Naive thymus-derived CD8-positive, alpha-beta T cell (primary cell): ENCODE results near the gene NGF. TPM values are rescaled to one million over a fixed set of nuclear protein-coding genes. Genes with fewer than 3 reads are reported as not detected.

Experiments used
- ATAC-seq, 2 donors: fragments of 150-1000 bp; cut with Tn5 transposase in 1 of 2; sonication (Bioruptor Pico), chemical (Tn5 transposase) in 1 of 2; 1 replicate in 1 of 2; 2 replicates in 1 of 2; pipeline ENCODE4 v1.10.0; 2021; ENCODE audit warnings: mild to moderate bottlenecking in 2 of 2, moderate library complexity in 2 of 2
- POLR2A ChIA-PET: fragments of 350-600 bp; sonication (Branson Sonifier 250); formaldehyde crosslinking; loops from one replicate; lab custom pipeline; 2021; ENCODE audit warnings: antibody characterized with exemption; lab: Charles Lee
- DNase-seq, 10 donors: peaks; one replicate each; pipeline versions ENCODE4 v3.0.0 to v3.0.0-alpha.2; 2020 to 2022
- H3K27ac Mint-ChIP-seq, 10 donors: one replicate each; pipeline ENCODE4 v1.8.0; 2020 to 2022; ENCODE audit warnings: mild to moderate bottlenecking in 10 of 10, mixed read lengths in 10 of 10, moderate library complexity in 4 of 10, inconsistent platforms in 1 of 10
- H3K27me3 Mint-ChIP-seq, 5 donors: one replicate each; pipeline ENCODE4 v1.8.0; 2021 to 2022; ENCODE audit warnings: mixed read lengths in 5 of 5
- H3K36me3 Mint-ChIP-seq, 3 donors: one replicate each; pipeline ENCODE4 v1.8.0; 2020 to 2022; ENCODE audit warnings: mixed read lengths in 3 of 3, mild to moderate bottlenecking in 2 of 3, inconsistent platforms in 1 of 3
- H3K4me1 Mint-ChIP-seq, 4 donors: one replicate each; pipeline ENCODE4 v1.8.0; 2021 to 2022; ENCODE audit warnings: mixed read lengths in 4 of 4
- H3K4me3 Mint-ChIP-seq, 10 donors: one replicate each; pipeline ENCODE4 v1.8.0; 2020 to 2022; ENCODE audit warnings: mild to moderate bottlenecking in 10 of 10, mixed read lengths in 10 of 10, moderate library complexity in 6 of 10, inconsistent platforms in 1 of 10
- H3K9me3 Mint-ChIP-seq, 9 donors: one replicate each; pipeline ENCODE4 v1.8.0; 2020 to 2022; ENCODE audit warnings: mixed read lengths in 9 of 9, mild to moderate bottlenecking in 3 of 9, inconsistent platforms in 1 of 9, moderate library complexity in 1 of 9
- polyA plus RNA-seq, 3 donors: library from polyadenylated mRNA; unstranded; fragments of 300-500 nt; fragmentation: Illumina TruSeq; gene quantifications; one replicate each; pipeline ENCODE4 v1.2.3, GENCODE V29; 2021
- total RNA-seq, 8 experiments: library from RNA in 2 of 8; stranded (reverse) in 2 of 8; gene quantifications; one replicate each; pipeline ENCODE4 v1.2.3 and lab custom pipeline; 2021 to 2026

The NGF gene
- total and polyA plus RNA-seq, 5 experiments from 2014 or later: not detected

DNA sequence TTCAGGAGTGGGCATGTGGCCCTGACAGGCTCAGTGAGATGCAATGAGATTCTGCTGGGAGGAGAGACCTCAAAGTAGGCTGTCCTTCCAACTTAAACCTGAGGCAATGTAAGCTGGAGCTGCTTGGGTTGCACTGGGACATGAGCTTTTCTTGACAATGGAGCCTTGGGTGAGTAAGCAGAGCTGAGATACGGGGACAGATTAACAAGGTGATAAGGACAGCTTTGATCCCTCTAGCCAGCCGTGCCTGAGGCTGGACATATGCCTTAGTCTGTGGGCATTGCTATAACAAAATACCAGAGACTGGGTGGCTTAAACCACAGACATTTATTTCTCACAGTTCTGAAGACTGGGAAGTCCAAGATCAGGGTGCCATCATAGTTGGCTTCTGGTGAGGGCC lies 18.3 kb upstream of the NGF start:
- Mint-ChIP-seq H3K4me3 (no peak overlapping the region), H3K27me3 (peaks cover 0 to 13% (median 5%) of the 10 kb centered on the region in 5 donors), H3K4me1 (no peaks in the 10 kb centered on the region), H3K36me3 (peaks cover 0 to 4% (median 3%) of the 10 kb centered on the region in 3 donors), H3K9me3 (peaks cover 0 to 17% (median 10%) of the 10 kb centered on the region in 9 donors), H3K27ac (no peak overlapping the region)
- ATAC-seq: no peak
- POLR2A ChIA-PET: no interaction called here
- DNase-seq: no peak

- DNase-seq (no peak), ATAC-seq (no peak)
- Mint-ChIP-seq H3K27me3 (peaks cover 0 to 10% (median 5%) of the 10 kb centered on the region in 5 donors), H3K9me3 (peaks cover 0 to 11% (median 5%) of the 10 kb centered on the region in 9 donors), H3K27ac (no peak overlapping the region), H3K4me3 (no peak overlapping the region), H3K4me1 (no peaks in the 10 kb centered on the region), H3K36me3 (peaks cover 0 to 3% (median 0%) of the 10 kb centered on the region in 3 donors)
- POLR2A ChIA-PET: no interaction called here
Measured at GRCh38 chr1:115355069-115355468, 17.0 kb upstream of the NGF start.

DNA sequence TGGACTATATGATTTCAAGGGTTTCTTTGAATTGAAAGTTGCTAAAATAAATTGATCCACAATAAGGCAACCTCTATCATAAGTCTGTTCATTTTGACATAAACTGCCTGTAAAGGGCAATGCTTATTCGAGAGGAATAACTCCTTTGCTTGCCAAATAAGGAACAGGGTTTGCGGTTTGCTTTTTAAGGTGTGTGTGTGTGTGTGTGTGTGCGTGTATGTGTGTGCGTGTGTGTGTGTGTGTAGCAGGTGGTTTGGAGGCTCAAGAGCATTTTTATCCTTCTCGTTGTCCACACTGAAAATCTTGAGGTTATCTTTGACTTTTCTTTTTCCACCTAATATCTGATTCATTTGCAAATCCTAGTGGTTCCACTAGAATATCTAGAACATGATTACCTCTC lies 13.1 kb upstream of the NGF start:
- Mint-ChIP-seq H3K4me1 (no peaks in the 10 kb centered on the region), H3K9me3 (no peaks in the 10 kb centered on the region), H3K36me3 (no peaks in the 10 kb centered on the region), H3K4me3 (no peak overlapping the region), H3K27me3 (peaks cover 0 to 14% (median 6%) of the 10 kb centered on the region in 5 donors), H3K27ac (no peak overlapping the region)
- DNase-seq (no peak), ATAC-seq (no peak)
- POLR2A ChIA-PET: no interaction called here

DNA sequence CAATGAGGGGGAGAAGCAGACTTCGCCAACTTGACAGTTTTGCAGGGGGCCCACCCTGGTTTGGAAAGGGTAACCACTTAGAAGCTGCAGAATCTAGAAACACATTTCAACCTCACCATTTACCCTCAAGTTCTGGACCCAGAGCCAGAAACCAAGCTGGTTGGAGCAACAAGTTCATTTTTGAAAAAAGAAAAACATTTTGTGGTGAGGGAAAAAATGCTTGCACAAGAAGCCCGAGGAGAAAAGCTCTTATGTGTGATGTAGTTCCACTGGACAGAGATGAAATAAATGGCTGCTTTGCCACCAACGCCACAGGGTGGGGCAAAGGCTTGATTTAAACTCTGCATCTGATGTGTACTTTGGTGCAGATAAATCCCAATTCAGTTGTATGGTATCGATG lies 10.6 kb upstream of the NGF start:
- DNase-seq: no peak
- Mint-ChIP-seq H3K4me1 (no peaks in the 10 kb centered on the region), H3K36me3 (no peaks in the 10 kb centered on the region), H3K9me3 (no peaks in the 10 kb centered on the region), H3K27ac (no peak overlapping the region), H3K4me3 (no peak overlapping the region), H3K27me3 (peaks cover 0 to 19% (median 13%) of the 10 kb centered on the region in 5 donors)
- ATAC-seq: no peak
- POLR2A ChIA-PET: no interaction called here

GRCh38 chr1:115347282-115347681 lies 9.2 kb upstream of the NGF start:
- Mint-ChIP-seq H3K27me3 (peaks cover 3 to 28% (median 11%) of the 10 kb centered on the region in 5 donors), H3K9me3 (no peaks in the 10 kb centered on the region), H3K36me3 (no peaks in the 10 kb centered on the region), H3K27ac (no peak overlapping the region), H3K4me3 (no peak overlapping the region), H3K4me1 (no peaks in the 10 kb centered on the region)
- POLR2A ChIA-PET: no interaction called here
- DNase-seq: no peak
- no peak for ATAC-seq

- H3K27me3 Mint-ChIP-seq: peaks cover 25 to 61% (median 38%) of the 10 kb centered on the region in 5 donors
- DNase-seq (no peak), ATAC-seq (no peak)
- H3K4me3 Mint-ChIP-seq: no peak overlapping the region
- H3K36me3 Mint-ChIP-seq: peaks cover 0 to 2% (median 0%) of the 10 kb centered on the region in 3 donors
- no peak overlapping the region for H3K27ac Mint-ChIP-seq
- POLR2A ChIA-PET: no interaction called here
- no peaks in the 10 kb centered on the region for H3K9me3 Mint-ChIP-seq
- peaks cover 0 to 2% (median 0%) of the 10 kb centered on the region in 4 donors for H3K4me1 Mint-ChIP-seq
Measured at GRCh38 chr1:115343200-115343737, 5.2 kb upstream of the NGF start.

DNA sequence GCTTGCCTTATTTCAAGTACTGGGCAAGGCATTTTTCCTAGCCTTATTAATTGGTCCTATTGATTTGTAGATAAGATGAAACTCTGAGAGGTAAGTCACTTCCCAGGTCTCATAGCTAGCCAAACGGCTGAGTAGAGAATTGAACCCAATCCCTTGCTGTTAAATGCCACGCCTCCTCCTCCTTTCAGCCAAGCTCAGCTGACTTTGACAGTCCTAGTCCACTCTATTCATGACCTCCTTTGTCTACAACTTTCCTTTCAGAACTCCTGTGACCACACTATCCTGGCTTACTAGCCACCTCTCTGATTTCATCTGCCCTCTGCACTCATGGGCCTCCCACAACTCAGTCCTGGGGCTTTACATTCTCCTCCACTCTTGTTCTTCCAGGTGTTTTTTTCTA lies 3.9 kb upstream of the NGF start:
- H3K27ac Mint-ChIP-seq: no peak overlapping the region
- no peaks in the 10 kb centered on the region for H3K9me3 Mint-ChIP-seq
- H3K36me3 Mint-ChIP-seq: peaks cover 0 to 2% (median 0%) of the 10 kb centered on the region in 3 donors
- ATAC-seq (no peak), DNase-seq (no peak)
- POLR2A ChIA-PET: no interaction called here
- H3K4me1 Mint-ChIP-seq: peaks cover 0 to 3% (median 2%) of the 10 kb centered on the region in 4 donors
- no peak overlapping the region for H3K4me3 Mint-ChIP-seq
- peaks cover 27 to 70% (median 48%) of the 10 kb centered on the region in 5 donors for H3K27me3 Mint-ChIP-seq

- no peaks in the 10 kb centered on the region for H3K9me3 Mint-ChIP-seq
- no peak overlapping the region for H3K27ac Mint-ChIP-seq
- peaks cover 0 to 3% (median 2%) of the 10 kb centered on the region in 4 donors for H3K4me1 Mint-ChIP-seq
- no peak overlapping the region for H3K4me3 Mint-ChIP-seq
- H3K27me3 Mint-ChIP-seq: peaks cover 31 to 80% (median 54%) of the 10 kb centered on the region in 5 donors
- no peak for DNase-seq
- POLR2A ChIA-PET: no interaction called here
- ATAC-seq: no peak
- H3K36me3 Mint-ChIP-seq: peaks cover 0 to 2% (median 0%) of the 10 kb centered on the region in 3 donors
Measured at GRCh38 chr1:115340879-115341278, 2.8 kb upstream of the NGF start.

DNA sequence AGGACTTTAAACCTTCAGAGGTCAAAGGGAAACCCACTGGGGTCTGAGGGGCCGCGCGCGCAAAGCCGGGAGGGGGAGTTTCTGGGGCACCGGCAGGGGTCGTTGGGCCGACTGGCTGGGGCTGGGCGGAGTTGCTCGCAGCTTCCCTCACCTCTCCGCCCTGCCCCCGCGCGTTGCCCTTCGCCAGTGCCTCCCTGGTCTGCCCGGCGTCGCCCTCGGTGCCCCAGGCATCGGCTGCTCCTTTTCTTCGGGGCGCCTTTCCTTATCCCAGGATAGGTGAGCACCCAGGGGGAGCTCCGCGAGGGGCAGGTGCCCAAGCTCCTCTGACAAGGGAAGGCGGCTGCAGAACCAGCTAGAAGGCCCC lies 390 bp upstream of the NGF start:
- no peak for DNase-seq

DNA sequence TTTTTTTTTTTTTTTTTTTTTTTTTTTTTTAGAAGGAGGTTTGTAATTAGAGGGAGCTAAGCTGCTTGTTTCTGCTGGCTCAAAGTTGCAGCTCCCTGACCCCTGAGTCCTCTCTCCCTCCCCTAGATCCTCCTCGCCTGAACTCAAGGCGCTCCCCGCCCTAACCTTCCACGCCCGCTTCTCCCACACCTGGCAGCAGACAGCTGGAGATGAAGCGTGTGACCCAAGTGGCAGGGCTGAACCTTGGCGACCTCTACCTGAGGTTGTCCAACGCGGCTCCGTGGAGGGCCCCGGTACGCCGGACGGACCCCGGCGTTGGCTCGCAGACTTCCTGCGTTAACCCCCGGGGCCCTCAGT lies 795 bp downstream of the NGF start:
- H3K4me3 Mint-ChIP-seq: no peak overlapping the region
- no peak for DNase-seq
- ATAC-seq: no peak
- POLR2A ChIA-PET: no interaction called here
- H3K27me3 Mint-ChIP-seq: peaks cover 28 to 72% (median 44%) of the 10 kb centered on the region in 5 donors
- peaks cover 0 to 2% (median 0%) of the 10 kb centered on the region in 3 donors for H3K36me3 Mint-ChIP-seq
- H3K9me3 Mint-ChIP-seq: no peaks in the 10 kb centered on the region
- peaks cover 0 to 4% (median 2%) of the 10 kb centered on the region in 4 donors for H3K4me1 Mint-ChIP-seq
- H3K27ac Mint-ChIP-seq: no peak overlapping the region

More for the DNA sequence above, 390 bp upstream of the NGF start:
- POLR2A ChIA-PET: no interaction called here
- peaks cover 29 to 82% (median 45%) of the 10 kb centered on the region in 5 donors for H3K27me3 Mint-ChIP-seq
- H3K4me3 Mint-ChIP-seq: no peak overlapping the region
- peaks cover 0 to 4% (median 2%) of the 10 kb centered on the region in 4 donors for H3K4me1 Mint-ChIP-seq
- H3K27ac Mint-ChIP-seq: no peak overlapping the region
- no peaks in the 10 kb centered on the region for H3K9me3 Mint-ChIP-seq
- H3K36me3 Mint-ChIP-seq: peaks cover 0 to 2% (median 0%) of the 10 kb centered on the region in 3 donors
- no peak for ATAC-seq

DNA sequence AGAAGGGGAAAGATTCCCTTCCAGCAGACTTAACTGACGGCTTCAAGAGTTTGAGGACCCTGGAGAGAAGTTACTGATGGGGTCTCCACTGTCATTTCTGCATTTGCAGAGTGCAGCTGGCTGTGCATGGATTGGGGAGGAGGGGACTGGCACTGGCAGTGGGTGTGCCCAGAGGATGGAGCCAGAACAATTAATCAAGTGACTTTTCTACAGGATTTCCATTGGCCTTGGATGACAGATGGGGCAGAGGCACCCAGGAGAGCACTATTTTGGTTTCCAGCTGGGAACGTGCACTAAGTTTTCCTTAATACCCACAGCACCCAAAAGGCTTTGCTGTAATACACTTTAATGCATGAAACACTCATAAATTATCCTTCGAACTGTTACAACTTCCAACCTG lies 1.3 kb downstream of the NGF start:
- Mint-ChIP-seq H3K4me3 (no peak overlapping the region), H3K27me3 (peaks cover 24 to 67% (median 39%) of the 10 kb centered on the region in 5 donors), H3K27ac (no peak overlapping the region), H3K36me3 (peaks cover 0 to 2% (median 0%) of the 10 kb centered on the region in 3 donors), H3K9me3 (no peaks in the 10 kb centered on the region), H3K4me1 (peaks cover 0 to 4% (median 2%) of the 10 kb centered on the region in 4 donors)
- POLR2A ChIA-PET: no interaction called here
- no peak for ATAC-seq
- no peak for DNase-seq

DNA sequence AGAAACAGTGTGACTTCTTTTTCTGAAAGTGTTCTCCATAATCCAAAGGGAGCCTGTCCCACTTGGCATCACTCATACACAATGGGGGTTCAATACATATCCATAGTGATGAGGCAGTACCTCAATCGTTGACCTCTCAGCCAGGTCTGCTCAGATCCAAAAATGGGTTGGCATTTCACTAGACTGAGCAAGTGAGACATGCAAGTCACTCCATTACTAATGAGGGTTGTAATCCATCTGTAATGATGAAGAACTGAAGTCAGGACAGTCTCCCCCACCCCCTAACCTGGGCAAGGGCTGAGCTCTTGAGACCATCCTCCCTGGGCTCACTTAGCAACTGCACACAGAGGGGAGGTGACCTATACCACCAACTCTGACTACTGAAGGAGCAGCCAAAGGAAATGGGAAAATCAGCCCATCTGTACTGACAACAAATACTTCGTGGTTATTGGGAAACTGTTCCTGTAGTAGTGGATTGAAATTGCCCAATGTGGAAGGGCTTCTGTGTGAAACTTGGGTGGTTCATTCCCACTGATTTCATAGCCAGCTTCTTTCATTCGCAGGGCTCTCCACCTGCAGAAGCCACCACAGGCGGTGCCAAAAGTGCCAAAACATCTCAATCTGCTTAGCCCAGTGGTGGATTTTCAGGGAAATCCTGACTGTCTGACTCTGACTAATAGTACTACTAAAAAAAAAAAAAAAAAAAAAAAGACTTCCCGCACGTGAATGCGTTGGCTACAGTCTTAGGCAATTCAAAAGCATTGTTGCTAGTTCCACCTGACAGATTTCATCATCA lies 5.0 kb downstream of the NGF start:
- no peak for ATAC-seq
- Mint-ChIP-seq H3K27ac (no peak overlapping the region), H3K9me3 (no peaks in the 10 kb centered on the region), H3K27me3 (peaks cover 10 to 38% (median 17%) of the 10 kb centered on the region in 5 donors), H3K4me1 (peaks cover 0 to 4% (median 1%) of the 10 kb centered on the region in 4 donors), H3K4me3 (no peak overlapping the region), H3K36me3 (no peaks in the 10 kb centered on the region)
- POLR2A ChIA-PET: no interaction called here
- DNase-seq: no peak

- Mint-ChIP-seq H3K4me3 (no peak overlapping the region), H3K27me3 (peaks cover 7 to 29% (median 9%) of the 10 kb centered on the region in 5 donors), H3K9me3 (no peaks in the 10 kb centered on the region), H3K36me3 (no peaks in the 10 kb centered on the region), H3K4me1 (peaks cover 0 to 2% (median 0%) of the 10 kb centered on the region in 4 donors), H3K27ac (no peak overlapping the region)
- DNase-seq (no peak), ATAC-seq (no peak)
- POLR2A ChIA-PET: no interaction called here
Measured at GRCh38 chr1:115331558-115332331, 6.3 kb downstream of the NGF start.
